ENCODE data around the gene GALNT7.
"Not testable (repeated sequence)": the region's sequence is repeated elsewhere in the genome, so short reads cannot be mapped to it uniquely, and the experiment has no call there.

Gene GALNT7

DNA sequence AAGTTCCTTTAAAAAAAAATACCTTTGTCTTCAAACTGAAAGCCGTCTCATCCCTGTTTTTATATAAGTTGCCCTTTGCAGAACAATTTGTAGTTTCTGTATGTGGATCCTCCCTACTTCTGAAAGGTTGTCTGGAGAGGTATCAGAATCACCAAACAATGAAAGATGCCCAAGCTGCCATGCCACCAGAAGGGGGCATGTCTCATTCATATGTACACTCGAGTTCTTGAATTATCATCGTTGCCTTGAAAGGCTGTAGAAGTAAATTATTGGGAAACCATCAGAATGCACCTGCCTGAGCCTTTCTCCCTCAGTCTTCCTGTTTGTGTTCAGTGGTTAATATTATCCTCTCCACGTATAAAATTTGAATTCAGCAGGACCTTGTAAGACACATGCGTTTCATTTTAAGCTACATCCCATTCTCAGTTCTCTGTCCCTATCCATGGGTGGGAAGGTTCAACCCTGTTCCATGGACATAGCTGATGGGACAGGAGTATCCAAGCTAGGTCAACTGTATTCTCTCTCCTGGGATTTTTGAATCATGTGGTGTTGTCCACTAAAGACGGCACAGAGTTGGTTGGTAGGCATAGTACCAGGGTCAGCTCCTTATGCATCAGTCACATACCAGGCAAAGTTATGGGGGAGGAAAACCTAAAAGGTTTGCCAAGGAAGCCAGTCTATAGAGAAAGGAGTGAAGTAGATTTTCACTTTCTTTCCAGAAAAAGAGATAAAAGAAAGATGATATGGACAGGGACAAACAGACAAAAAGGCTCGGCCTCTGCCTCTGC lies 24.0 kb downstream of the GALNT7 start:
- no peak overlapping the region for H3K4me3 ChIP-seq (ENCODE audit: low read depth, low read length)

DNA sequence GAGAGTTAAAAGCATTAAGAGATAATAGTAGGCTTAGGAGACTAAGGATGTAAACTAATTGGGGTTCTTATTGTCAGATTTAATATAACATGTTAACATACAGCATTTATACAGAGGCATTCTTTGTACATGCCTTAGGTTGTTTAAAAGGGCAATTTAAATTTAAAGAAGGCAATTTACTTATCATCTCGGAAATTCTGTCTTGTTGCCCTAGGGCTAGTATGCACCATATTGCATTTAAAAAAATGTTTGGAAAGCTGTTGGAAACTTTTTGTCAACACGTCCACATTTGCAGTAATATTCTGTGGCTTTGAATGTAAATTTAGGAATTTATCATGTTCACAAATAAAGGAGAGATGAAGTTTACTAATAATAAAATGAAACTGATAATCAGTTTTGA lies 25.5 kb downstream of the GALNT7 start:
- no peak overlapping the region for H3K4me3 ChIP-seq (ENCODE audit: low read depth, low read length)

DNA sequence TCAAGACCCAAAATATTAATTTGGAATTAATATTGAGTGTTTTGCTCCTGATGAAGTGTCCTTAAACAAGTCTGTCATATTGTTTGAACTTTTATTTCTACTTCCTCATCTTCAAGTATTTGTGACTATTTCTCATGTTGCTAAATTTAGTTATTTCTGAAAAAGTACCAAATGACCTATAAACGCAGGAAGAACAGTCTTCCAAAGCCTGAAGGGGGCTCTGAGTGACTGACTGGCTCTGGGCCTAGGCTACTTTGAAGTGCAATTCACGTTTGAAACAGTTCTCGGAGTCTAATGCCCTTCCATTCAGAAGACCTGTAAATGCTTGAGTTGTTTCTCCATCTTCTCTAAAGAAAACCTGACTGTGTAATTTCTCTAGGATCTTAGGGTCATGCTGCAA lies 26.5 kb downstream of the GALNT7 start:
- H3K4me3 ChIP-seq (ENCODE audit: low read depth, low read length) = no peak overlapping the region

DNA sequence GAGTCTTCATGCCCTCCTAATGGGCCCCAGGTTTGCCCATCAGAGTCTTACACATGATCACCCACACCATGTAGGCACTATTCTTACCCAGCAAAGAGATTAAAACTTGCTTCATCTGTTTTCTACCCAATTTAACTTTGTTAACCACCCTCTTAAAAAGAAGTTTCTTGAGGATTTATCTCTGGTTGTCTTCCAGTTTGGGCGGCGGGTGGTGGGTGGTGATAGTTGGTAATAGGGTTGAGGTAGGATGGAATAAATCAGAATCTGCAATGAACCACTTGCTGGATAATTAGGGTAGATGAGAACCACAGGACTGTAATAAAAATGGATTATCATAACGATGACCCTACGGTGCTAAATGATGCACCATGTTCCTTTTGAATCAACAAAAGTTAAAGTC lies 30.9 kb downstream of the GALNT7 start:
- H3K4me3 ChIP-seq (ENCODE audit: low read depth, low read length) = no peak overlapping the region

DNA sequence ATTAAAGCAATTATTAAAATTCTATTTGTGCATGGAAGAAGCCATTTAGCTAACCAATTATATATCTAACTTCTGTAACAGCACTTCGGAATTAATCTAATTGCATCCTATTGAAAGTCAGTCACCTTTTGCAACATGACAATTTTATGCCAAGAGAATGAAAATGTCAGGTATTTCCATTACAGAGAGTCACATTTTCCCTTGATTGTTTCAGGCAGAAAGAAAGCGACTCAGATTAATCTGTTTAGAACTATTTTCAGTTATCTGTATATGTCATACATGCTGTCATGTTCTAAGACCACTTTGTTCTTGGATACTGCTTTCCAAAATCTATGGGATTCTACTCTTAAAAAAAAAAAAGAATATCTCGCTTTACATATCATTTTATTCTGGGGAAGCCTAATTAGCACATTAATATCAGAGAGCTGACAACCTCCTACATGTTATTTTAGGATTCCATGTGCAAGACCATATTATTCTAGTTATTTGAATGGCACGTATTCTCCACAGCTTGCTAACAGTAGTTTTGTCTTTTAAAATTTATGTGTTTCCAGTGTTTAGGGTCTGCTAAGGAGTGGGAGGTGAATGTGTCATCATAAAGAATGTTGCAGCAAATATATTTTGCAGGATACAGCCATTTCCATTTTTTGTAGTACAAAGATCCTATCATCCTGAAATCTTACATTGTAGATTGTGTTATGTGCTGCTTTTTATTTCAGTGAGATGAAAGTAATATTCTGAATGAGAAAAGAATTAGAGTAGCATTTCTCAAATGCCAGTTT lies 31.7 kb downstream of the GALNT7 start:
- H3K4me3 ChIP-seq (ENCODE audit: low read depth, low read length) = no peak overlapping the region

DNA sequence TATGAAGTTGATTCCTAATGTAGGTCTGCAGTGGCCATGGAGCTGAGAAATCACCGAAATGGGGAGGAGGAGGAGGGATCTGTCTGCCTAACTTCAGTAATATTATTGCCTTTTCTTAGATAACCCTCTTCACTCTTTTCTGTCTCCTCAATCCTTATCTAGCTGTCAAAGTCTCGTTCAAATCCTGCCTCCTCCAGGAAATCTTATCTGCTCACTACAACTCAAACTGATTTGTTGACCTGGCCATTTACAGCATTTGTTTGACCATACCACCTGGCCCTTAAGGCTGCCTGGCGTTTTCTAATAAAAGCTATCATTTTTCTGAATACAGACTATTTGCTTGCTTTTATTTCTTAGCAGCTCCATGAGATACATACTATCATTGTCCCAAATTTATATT lies 33.8 kb downstream of the GALNT7 start:
- H3K4me3 ChIP-seq (ENCODE audit: low read depth, low read length) = no peak overlapping the region

DNA sequence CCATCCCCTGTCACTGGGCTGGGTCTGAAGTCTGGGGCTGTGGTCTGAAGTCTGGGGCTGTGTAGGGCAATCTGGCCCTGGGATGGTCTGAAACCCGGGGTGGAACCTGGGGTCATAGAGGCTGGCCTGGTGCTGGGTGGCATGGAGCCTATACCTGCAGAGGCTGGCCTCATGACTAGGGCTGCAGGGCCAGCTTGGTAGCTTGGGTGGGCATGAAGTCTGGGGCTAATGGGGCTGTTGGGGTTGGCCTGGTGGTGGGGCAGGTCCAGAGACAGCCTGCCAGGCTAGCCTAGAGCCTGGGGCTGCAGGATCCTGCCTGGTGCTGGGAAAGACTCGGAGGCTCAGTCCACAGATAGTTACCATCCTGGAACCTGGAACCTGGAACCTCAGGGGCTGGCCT lies 37.0 kb downstream of the GALNT7 start:
- no peak overlapping the region for H3K4me3 ChIP-seq (ENCODE audit: low read depth, low read length)

DNA sequence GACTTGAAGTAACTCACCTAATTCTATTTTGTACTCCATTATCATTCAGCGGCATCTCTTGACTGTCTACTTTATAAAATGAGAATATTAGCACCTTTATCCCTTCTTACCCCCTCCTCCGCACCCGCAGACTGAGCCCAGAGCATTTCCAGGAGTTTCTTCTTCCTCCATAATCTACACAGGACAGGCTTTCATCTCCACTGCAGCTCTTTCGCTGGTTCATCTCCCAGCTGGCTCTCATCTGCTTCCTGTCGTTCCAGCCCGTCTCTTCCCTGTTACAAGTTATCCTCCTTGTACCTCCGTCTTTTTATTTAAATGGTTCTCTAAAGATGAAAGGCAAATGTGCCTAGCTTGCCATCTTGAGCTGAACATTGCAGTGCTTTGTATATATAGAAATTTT lies 39.8 kb downstream of the GALNT7 start:
- no peak overlapping the region for H3K4me3 ChIP-seq (ENCODE audit: low read depth, low read length)

DNA sequence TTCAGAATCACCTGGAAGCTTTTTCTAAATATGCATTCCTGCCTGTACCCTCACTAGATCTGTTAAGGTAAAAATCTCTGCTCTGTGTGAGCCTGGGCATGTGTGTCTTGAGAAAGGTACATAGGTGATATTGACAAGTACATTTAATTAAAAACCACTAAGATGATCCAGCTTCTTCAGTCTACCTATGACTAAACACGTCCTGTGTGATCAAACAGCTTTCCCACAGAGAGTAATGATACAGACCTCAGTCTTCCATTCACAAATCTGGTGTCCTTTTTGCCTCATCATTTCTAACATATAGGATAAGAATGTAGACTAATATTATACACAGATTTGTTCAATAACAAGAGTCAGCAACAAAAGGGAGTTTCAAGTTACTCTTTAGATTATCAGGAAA lies 42.6 kb downstream of the GALNT7 start:
- H3K4me3 ChIP-seq (ENCODE audit: low read depth, low read length) = no peak overlapping the region

DNA sequence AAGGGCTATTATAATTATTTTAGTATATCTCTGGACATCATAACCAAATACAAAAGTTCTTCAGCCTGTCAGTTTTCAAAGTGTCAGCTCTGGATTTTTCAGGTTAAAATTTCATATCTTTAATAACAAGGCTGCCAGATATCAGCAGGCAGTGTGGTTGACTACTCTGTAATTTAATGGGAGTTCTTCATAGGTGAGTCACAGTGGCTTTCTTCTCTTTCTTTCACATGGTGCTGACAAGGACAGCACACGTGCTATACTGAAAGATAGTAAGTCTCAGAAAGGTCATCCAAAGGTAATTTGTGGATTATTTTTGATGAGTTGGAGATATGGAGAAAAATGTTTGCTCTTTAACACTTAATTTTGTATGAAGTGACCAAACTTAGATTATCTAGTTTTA lies 43.2 kb downstream of the GALNT7 start:
- H3K4me3 ChIP-seq (ENCODE audit: low read depth, low read length) = no peak overlapping the region

DNA sequence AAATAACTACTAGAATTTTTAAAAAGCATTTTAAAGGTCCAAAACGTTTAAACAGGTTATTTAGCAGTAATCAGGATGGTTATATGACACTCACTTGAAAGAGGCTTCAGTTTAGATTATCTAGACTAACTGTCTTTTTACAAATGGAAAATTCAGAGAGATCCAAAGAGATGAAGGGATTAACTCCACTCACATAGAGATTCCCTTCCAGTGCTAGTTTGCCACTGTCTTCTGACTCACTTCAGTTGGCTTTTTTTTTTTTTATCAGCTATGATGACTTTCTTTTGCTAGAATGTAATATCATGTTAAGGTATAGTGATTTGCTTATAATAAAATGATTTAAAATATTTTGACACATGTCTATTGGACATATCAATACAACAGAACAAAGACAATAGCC lies 43.8 kb downstream of the GALNT7 start:
- no peak overlapping the region for H3K4me3 ChIP-seq (ENCODE audit: low read depth, low read length)

DNA sequence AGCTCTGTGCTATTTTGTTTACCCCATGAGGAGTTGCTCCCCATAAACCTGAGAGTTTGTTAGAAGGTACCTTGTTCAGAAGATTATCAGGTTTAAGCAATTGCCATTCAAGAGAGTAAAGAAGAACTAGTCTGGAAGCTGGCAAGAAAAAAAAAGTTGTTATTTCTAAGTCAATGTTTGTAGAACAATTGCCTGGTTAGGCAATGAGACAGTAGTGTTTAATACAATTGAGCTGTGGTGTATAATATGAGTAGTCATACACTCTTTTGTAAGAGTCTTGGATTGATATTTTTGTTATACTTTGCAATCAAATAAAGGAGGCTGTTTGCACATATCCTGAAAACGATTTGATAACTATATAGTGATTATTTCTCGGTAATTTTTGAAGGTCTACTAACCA lies 44.7 kb downstream of the GALNT7 start:
- H3K4me3 ChIP-seq (ENCODE audit: low read depth, low read length) = no peak overlapping the region

DNA sequence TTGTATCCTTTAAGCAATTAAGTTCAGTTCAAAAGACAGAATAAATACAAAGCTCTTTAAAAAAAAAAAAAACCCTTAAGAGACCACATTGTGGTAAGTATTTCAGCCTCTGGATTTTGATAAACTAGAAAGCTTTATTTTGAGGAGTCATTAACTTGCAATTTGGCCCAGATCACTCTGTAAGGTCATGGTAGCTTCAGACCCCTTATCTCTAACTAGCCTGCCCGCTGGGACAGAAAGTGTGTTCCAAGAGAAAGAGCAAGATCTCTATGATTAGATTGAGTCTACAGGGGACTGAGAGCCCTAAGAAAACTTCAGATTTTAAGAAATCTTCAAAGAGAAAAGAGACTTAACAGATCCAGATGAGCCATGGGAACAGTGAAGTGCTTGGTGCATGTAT lies 45.6 kb downstream of the GALNT7 start:
- no peak overlapping the region for H3K4me3 ChIP-seq (ENCODE audit: low read depth, low read length)

DNA sequence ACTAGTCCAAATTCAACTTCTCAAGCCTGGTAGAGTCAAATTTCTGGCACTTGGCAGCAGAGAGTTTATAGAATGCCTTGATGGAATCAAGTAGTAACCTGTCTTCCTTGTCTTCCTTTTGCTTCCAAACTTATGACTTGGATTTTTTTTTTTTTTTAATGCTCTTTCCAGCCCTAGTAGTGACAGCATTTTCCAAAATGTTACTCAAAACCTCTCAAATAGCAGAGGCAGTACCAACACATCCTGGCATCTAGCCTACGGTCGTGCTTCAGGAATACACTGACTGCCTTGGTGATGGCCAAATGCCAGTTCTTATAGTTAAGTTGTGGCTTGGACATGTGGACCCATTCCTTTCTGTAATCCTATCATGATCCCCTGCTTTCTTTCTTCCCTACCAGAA lies 46.0 kb downstream of the GALNT7 start:
- no peak overlapping the region for H3K4me3 ChIP-seq (ENCODE audit: low read depth, low read length)

DNA sequence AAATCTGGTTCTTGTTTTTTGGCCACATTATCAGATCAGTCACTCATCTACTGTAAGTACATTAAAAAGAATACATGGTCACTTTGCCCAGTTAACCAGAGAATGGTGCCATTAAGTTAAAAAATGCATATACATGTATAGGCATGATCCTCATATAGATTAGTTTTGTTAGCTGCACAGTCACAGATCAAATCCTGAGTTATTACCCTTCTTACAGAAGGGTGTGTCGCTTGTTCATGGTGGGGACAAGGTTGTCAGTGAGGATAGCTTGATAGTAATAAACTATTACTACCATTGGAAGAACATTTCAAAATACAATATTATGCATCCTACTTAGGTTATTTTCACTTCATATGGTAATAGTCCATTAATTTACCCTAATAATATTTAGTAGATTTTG lies 48.5 kb downstream of the GALNT7 start:
- no peak overlapping the region for H3K4me3 ChIP-seq (ENCODE audit: low read depth, low read length)

DNA sequence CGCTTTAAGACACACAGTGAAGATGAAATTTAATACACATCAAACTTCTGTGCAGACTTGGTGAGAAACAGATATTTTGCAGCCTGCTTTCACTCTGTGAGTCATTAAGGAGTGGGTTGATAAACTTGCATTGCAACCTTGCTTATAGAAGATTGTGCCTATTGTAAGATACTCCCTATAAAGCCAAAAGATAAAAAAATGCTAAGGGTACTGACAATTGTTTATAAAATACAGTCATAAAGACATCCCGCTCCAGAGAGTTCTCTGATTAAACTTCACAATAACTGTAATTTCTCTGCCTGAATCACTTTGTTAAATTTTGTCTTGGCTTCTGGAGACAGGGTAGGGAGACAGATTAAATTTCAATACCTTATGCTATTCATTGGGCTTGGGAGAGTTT lies 49.1 kb downstream of the GALNT7 start:
- no peak overlapping the region for H3K4me3 ChIP-seq (ENCODE audit: low read depth, low read length)

DNA sequence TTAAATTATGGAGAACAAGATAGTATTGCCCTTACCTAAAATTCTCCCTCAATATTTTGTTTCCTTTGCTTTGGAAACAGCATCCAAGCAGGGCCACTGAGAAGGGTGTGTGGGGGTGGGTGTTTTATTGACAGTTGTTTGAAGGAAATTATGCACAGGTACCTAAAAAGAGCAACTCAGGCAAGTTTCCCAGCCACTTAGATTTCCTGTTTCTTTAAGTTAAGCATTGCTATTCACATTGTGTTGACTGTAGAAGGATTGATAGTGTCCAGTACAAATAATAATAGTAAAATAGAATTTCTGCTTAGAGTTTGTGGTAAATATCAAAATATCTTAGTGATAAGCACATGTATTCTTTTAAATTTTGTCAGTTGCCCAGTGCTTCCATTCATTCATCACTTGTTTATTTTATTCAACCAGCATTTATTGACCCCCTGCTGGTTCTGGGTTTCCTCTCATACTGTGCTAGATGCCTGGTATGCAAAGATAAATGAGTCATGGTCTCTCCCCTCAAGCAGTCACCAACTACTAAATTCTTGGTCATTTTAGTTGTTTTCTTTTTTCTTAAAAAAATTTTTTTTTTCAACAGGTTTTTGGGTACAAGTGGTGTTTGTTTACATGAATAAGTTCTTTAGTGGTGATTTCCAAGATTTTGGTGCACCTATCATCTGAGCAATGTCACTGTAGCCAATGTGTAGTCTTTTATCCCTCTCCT lies 50.0 kb downstream of the GALNT7 start:
- no peak overlapping the region for H3K4me3 ChIP-seq (ENCODE audit: low read depth, low read length)

DNA sequence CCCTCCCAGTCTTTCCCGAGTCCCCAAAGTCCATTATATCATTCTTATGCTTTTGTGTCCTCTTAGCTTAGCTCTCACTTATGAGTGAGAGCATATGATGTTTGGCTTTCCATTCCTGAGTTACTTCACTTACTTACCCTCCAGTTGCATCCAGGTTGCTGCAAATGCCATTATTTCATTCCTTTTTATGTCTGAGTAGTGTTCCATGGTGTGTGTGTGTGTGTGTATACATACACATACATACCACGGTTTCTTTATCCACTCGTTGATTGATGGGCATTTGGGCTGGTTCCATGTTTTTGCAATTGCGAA lies 50.5 kb downstream of the GALNT7 start:
- H3K4me3 ChIP-seq (ENCODE audit: low read depth, low read length) = not testable (repeated sequence)

DNA sequence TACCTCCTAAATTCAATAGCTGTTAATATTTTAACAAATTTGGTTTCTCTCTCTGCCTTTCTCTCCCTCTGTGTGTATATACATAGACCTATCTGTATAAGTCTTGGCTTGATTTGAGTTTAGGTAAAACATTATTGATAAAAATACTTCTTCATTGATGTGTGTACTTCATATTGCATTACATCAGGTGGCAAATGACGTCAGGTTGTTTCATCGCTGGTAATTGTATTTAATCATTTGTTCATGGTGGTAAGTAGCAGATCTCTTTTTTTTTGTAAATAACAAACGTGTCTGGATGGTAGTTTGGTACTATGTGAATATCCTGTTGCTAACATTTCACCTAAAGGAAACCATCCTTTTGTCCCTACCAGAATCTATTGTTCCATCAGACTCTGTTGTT lies 55.1 kb downstream of the GALNT7 start:
- H3K4me3 ChIP-seq (ENCODE audit: low read depth, low read length) = no peak overlapping the region

DNA sequence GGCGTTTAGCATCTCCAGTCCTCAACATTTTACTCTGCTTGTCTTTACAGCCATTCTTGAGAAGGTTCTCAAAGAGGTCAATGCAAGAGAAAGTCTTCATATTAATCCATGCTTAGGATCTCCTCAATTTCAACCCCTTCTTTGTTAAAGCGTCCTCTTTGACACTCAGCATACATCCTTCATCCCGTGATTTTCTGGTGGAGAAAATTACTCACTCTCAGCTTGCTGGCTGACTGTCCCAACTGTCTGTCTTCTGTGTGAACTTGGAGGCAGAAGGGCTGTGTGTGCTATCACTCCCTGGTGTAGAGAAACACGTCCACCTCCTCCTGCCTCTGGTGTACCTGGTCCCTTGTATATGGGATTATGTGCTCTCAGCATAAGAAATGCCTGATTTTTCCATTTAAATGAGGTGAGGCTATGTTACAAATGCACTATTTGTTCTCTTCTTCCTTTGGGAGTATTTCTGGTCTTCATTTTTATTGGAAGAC lies 57.8 kb downstream of the GALNT7 start:
- H3K4me3 ChIP-seq (ENCODE audit: low read depth, low read length) = no peak overlapping the region

DNA sequence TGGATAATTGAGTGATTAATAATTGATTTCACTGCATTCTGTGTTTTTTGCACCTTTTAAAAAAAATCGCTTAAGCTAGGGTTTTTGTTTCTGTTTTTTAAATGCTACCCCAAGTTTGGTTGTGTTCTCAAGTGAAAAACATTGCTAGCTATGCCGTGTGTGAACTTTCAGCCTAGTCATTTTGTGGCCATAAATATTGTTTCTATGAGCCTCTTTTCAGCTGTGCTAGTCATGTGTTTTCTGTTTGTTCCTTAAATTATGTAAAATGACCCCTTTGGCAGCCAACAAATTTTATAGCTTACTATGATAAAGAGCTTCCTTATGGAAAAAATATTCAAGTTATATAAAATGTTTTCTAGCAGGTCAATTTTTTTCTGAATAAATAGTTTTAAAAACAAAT lies 59.1 kb downstream of the GALNT7 start:
- H3K4me3 ChIP-seq (ENCODE audit: low read depth, low read length) = no peak overlapping the region

DNA sequence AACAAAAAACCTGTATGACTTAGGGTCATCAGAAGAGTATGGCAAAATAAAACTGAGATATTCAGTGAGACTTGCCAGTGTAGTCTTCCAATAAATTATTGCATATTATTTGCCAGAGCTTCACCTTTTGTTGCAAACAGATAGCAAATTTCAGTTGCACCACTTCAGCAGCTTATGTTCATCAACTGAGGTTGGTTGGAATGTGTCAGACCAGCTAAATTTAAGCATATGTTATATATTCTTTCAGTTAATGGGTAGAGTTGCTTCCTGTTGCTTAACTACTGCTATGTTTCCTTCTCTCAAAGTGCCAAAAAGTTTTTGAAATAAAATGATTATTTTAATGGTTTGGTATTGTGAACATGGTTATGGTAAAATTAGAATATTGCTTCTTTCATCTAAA lies 61.5 kb downstream of the GALNT7 start:
- no peak overlapping the region for H3K4me3 ChIP-seq (ENCODE audit: low read depth, low read length)
